GM21737 (cell line): ENCODE measurements around the gene RCAN1.
"Not testable (repeated sequence)": the region's sequence is repeated elsewhere in the genome, so short reads cannot be mapped to it uniquely, and the experiment has no call there.

Experiments used
- ATAC-seq: cut with Tn5 transposase; IDR thresholded peaks from one replicate; pipeline ENCODE4 v1.9.1; 2021; ENCODE audit warnings: mild to moderate bottlenecking, moderate library complexity; ENCODE audit not compliant: unreplicated experiment

Gene RCAN1

DNA sequence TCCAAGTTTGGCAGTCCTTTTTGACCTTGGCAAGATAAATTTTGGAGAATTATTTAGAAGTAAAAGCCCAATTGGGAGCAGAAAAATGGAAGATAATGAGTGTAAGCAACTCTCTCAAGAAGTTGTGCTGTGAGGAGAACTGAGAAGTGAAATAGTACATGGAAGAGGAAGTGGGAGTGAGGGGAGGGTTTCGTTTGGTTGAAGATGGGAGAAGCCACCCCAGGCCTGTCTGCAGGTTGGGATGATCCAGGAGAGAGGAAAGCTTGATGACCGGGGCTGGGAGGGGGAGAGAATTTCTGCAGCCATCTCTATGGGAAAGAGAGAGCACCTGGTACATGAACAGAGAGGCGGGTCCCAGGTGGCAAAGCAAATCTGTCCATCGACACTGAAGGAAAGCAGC is 8.6 kb upstream of the RCAN1 start:
- ATAC-seq, result no peak

DNA sequence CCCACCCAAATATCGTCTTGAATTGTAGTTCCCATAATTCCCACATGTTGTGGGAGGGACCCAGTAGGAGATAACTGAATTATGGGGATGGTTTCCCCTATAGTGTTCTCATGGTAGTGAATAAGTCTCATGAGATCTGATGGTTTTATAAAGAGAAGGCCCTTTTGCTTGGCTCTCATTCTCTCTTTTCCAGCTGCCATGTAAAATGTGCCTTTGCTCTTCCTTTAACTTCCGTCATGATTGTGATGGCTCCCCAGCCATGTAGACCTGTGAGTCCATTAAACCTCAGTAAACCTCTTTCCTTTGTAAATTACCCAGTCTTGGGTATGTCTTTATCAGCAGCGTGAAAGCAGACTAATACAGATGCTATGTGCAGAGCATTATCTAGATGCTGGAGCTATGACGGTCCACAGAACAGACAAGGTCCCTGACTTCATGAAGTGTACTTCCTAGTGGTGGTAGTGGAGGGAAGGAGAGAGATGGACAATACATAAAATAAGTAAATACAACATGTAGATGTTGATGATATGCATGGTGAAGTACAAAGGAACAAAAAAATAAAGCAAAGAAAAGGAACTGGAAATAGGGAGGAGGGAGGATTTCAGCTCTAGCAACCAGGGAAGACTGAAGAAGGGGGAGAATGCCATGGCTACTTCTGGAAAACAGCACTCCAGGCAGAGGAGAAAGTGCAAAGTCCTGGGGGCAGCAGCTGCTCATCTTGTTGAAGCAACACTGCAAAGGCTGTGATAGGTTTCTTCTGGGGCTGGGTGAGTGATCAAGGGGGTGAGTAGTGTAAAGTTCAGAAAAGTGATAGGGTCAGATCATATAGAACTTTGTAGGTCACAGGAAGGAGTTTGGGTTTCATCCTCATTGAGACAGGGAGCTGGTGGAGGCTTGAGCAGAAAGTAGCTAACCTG is 6.8 kb upstream of the RCAN1 start:
- no peak for ATAC-seq

DNA sequence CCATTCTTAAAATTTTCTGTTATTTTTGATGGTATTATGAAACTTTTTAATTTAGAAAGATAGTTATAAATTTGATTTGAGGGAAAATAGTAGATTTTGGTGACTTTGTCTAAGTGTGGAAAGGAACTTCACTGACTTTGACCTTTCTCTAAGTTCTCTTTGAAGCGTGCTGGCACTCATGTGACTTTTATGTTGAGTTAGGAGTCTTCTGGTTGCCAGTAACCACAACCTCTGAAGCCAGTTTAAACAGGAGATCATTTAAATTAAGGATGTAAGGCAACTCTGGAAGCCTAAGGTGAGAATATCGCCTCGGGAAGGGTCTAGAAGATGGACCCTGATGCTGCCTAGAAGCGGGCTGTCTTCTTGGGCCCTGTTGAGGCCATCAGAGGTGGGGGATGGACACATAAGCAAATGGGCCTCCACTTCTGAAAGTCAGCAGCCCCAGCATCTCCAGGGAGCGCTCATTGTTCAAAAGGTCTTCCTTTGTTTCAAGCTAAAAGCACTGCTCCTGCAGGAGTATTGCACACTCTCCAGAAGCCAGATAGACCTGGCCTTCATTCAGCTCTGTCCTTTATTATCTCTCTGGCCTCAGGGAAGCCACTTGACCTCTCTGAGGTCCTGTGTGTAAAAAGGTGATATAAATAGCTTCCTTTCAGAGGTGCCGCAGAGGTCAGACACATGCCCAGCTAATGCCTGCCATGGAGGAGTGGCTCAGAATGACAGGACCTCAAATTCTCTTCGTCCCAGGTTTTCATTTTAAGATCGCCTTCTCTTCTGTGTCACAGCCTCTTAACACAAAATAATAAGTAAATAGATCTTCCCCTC is 5.1 kb upstream of the RCAN1 start:
- no peak for ATAC-seq

- ATAC-seq, result no peak
Measured at GRCh38 chr21:34618941-34619340, 4.0 kb upstream of the RCAN1 start.

DNA sequence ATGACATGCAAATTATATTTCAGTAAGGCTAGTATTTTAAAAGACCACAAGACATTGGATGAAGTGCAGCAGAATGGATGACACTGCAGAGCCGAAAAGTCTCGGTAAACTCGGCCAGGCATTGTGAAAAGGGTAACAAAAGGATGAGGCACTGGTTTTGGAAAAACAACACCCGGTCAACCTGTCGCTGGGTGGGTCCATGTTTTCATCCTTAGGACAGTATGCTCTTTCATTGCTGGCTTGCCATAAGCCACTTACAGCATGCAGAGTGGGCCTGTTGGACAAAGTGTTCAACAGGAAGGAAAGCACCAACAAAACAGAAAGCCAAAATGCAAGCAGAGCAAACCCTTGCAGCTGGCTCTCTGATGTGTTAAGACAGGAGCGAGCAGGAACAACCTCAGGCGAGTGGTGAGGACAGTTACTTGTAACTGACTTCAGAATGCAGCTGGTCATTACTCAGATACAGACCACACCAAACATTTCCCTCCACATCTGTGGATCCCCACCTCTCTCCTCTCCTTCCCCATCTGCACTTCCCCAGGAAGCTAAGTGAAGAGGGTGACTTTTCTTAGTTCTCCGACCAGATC is 2.9 kb upstream of the RCAN1 start:
- no peak for ATAC-seq

DNA sequence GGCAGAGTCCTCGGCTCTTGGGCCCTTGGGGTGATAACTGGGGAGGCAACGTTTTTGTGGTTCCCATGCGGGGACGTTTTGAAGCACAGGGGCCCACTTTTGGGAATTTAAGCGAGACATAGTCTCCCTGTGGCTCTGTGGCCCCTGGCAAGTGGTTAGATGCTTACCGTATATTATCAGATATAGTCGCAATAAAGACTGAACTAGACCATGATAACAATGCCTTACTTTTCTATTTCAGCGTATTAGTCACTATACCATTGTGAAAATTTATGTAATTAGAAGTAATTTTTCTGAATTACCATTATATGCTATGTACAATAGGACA is 538 bp upstream of the RCAN1 start:
- ATAC-seq, result no peak

GRCh38 chr21:34613679-34614627 is 960 bp downstream of the RCAN1 start:
- no peak for ATAC-seq

- no peak for ATAC-seq
Measured at GRCh38 chr21:34612557-34612956, 2.4 kb downstream of the RCAN1 start.

- ATAC-seq, result no peak
Measured at GRCh38 chr21:34612056-34612455, 2.9 kb downstream of the RCAN1 start.

GRCh38 chr21:34611528-34611927 is 3.4 kb downstream of the RCAN1 start:
- no peak for ATAC-seq

GRCh38 chr21:34609933-34610549 is 4.9 kb downstream of the RCAN1 start:
- ATAC-seq, result no peak

DNA sequence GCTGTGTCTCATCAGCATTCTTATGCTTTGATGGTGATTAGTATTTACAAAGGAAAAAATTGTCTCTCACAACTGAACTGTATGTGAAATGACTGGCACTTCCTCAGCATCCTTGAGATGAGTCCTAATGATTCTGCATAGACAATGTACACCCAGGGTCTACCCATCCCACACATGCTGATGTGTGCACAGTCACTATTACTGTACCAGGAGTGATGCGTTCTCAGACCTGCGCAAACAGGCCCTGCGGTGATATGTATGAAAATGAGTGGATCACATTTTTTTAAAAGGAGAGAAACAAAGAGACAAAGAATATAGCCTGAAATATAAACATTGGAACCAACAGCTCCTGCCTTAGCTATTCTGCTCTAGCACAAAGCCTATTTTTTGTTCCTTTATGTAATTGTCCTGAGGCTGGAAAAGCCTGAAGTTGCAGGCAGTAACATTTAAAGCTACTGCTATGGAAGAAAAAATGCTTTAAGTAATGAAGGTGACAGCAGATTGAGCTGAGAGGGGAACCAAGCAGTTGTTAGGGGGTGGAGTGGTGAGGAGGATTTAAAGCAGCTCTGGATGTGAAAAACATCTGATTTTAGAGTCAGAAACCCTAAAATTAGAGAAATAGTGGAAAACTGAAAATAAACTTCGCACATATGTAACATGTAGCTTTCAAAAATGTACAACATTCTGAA is 5.5 kb downstream of the RCAN1 start:
- no peak for ATAC-seq

DNA sequence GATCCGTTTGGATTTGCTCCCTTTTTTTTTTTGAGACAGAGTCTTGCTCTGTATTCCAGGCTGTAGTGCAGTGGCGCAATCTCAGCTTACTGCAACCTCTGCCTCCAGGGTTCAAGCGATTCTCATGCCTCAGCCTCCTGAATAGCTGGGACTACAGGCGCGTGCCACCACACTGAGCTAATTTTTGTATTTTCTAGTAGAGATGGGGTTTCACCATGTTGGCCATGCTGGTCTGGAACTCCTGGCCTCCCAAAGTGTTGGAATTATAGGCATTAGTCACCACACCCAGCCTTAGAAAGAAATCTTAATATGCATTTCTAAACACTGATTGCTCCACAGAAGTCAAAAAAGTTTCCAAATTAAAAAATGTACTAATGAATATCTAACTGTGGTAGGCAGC is 7.5 kb downstream of the RCAN1 start:
- ATAC-seq, result not testable (repeated sequence)

DNA sequence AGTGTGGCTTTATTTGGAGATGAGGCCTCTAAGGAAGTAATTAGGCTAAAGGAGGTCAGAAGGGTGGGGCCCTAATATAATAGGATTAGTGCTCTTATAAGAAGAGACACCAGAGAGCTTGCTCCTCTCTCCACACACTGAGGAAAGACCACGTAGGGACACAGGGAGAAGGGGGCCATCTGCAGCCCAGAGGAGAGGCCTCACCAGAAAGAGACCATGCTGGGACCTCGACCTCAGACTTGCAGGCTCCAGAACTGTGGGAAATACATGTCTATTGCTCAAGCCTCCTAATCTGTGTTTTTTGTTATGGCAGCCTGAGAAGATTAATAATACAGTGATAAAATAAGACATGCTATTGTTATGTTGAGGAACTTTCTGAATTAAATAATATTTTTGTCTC is 8.3 kb downstream of the RCAN1 start:
- no peak for ATAC-seq

- ATAC-seq, result no peak
Measured at GRCh38 chr21:34606051-34606450, 8.9 kb downstream of the RCAN1 start.

GRCh38 chr21:34604956-34605355 is 10.0 kb downstream of the RCAN1 start:
- not testable (repeated sequence) for ATAC-seq

DNA sequence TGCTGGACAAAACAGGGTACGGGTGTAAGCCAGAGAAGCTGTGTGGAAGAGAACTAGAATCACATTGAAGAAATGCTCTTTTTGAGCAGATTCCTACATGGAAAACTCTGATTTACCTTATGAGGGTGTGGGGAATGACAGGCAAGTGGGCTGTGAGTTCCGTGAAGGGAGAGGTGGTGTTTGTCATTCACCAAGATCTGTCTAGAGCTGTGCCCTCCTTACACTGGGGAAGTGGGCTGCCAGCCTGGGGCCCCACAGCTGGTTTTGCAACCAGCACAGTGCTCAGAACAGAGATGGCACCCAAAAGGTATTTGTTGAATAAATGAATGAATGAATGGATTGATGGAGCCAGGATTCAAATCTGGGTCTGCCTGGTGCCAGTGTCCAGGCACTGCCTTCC is 10.4 kb downstream of the RCAN1 start:
- no peak for ATAC-seq

DNA sequence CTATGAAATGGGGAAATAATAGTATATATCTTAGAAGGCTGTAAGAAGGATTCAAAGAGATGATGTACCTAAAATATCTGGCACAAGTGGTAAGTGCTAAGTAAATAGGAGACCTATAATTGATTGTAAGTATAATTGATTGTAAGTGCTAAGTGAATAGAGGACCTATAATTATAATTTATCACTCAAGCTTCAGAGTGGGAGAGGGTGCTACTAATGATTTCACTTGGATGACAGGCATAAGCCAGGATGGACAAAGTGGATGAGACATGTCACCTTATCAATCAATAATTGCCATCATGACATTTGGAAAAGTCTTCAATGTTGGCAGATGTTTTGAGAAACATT is 11.2 kb downstream of the RCAN1 start:
- ATAC-seq, result no peak

GRCh38 chr21:34603002-34603709 is 11.8 kb downstream of the RCAN1 start:
- ATAC-seq, result no peak
